Caco-2 (cell line): ENCODE measurements around the gene ST3GAL5. TPM values are rescaled to one million over a fixed set of nuclear protein-coding genes. Genes with fewer than 3 reads are reported as not detected.

Experiments
- BruUV-seq: library from RNA; stranded (reverse); fragments of 400-500 nt; replicated peaks from 2 replicates; lab custom pipeline; 2021; lab: Mats Ljungman, UMichigan
- CTCF ChIA-PET: fragments of 300-600 bp; sonication (Branson Sonifier 250); formaldehyde crosslinking; loops from one replicate; lab custom pipeline; 2022; ENCODE audit warnings: antibody characterized with exemption; lab: Charles Lee
- POLR2A ChIA-PET: fragments of 300-600 bp; sonication (Branson Sonifier 250); formaldehyde crosslinking; loops from one replicate; lab custom pipeline; 2022; ENCODE audit warnings: antibody characterized with exemption; lab: Charles Lee
- DNase-seq, 2 experiments: peaks; one replicate each; pipeline versions ENCODE4 v3.0.0 to v3.0.0-alpha.2; 2020 to 2022
- H3K27me3 ChIP-seq: replicated peaks from 2 replicates; pipeline ENCODE4 v1.6.0; 2011; ENCODE audit warnings: low read length; ENCODE audit not compliant: control insufficient read depth, insufficient read depth
- H3K36me3 ChIP-seq: 2 replicates; pipeline ENCODE4 v1.5.1; 2011; ENCODE audit warnings: low read length; ENCODE audit not compliant: control insufficient read depth, insufficient read depth
- H3K4me1 ChIP-seq: fragments of 250-450 bp; sonication (Bioruptor Pico); 2 replicates; pipeline ENCODE4 v1.5.1; 2020; ENCODE audit warnings: mild to moderate bottlenecking
- H3K4me3 ChIP-seq: 2 replicates; pipeline ENCODE4 v1.5.1; 2011; ENCODE audit warnings: low read depth, mild to moderate bottlenecking, control low read depth, low read length
- H3K9me3 ChIP-seq: fragments of 250-450 bp; sonication (Bioruptor Pico); 2 replicates; pipeline ENCODE4 v1.5.1; 2020; ENCODE audit warnings: mild to moderate bottlenecking, moderate library complexity
- H3K27ac Mint-ChIP-seq: one replicate; pipeline ENCODE4 v1.8.0; 2022; ENCODE audit warnings: mixed read lengths; ENCODE audit not compliant: unreplicated experiment
- H3K27me3 Mint-ChIP-seq: one replicate; pipeline ENCODE4 v1.8.0; 2022; ENCODE audit warnings: mixed read lengths; ENCODE audit not compliant: insufficient read depth, unreplicated experiment
- H3K36me3 Mint-ChIP-seq: one replicate; pipeline ENCODE4 v1.8.0; 2022; ENCODE audit warnings: mild to moderate bottlenecking, mixed read lengths; ENCODE audit not compliant: insufficient read depth, unreplicated experiment
- H3K4me1 Mint-ChIP-seq: one replicate; pipeline ENCODE4 v1.8.0; 2022; ENCODE audit warnings: low read depth, mixed read lengths; ENCODE audit not compliant: unreplicated experiment
- H3K4me3 Mint-ChIP-seq: one replicate; pipeline ENCODE4 v1.8.0; 2022; ENCODE audit warnings: mild to moderate bottlenecking, moderate library complexity, mixed read lengths; ENCODE audit not compliant: unreplicated experiment
- H3K9me3 Mint-ChIP-seq: one replicate; pipeline ENCODE4 v1.8.0; 2022; ENCODE audit warnings: mixed read lengths; ENCODE audit not compliant: unreplicated experiment
- intact Hi-C: fragments of 100-400 bp; cut with micrococcal nuclease; formaldehyde crosslinking; loops from one replicate; pipeline ENCODE4 v1.10.0; 2022; ENCODE audit not compliant: unreplicated experiment
- total RNA-seq: library from RNA; stranded (reverse); gene quantifications from 2 replicates; pipeline ENCODE4 v1.2.3, GENCODE V29; 2022
- TF ChIP-seq, protein P1 (sequence below), 2 experiments: fragments of 200-600 bp in 1 of 2; IDR thresholded peaks; 1 replicate in 1 of 2; 2 replicates in 1 of 2; pipeline versions ENCODE4 v1.5.1 to v1.8.0; 2011 to 2022; ENCODE audit warnings: antibody characterized with exemption in 1 of 2, control low read depth in 1 of 2, inconsistent platforms in 1 of 2, low read depth in 1 of 2, low read length in 1 of 2, mild to moderate bottlenecking in 1 of 2, moderate library complexity in 1 of 2; ENCODE audit not compliant: insufficient read depth in 1 of 2, severe bottlenecking in 1 of 2, unreplicated experiment in 1 of 2

The ST3GAL5 gene
- total RNA-seq, 1 experiment from 2014 or later: 3.4 TPM

- DNase-seq: no peak
- Mint-ChIP-seq H3K4me3 (no peak overlapping the region), H3K9me3 (no peaks in the 10 kb centered on the region), H3K4me1 (no peaks in the 10 kb centered on the region), H3K36me3 (no peaks in the 10 kb centered on the region), H3K27me3 (no peaks in the 10 kb centered on the region), H3K27ac (no peak overlapping the region)
- no peaks in the 10 kb centered on the region for H3K36me3 ChIP-seq
- CTCF ChIA-PET: no interaction called here
- intact Hi-C loops: no loop called here
- BruUV-seq: no TSS peak
- TF ChIP-seq, protein P1, sequence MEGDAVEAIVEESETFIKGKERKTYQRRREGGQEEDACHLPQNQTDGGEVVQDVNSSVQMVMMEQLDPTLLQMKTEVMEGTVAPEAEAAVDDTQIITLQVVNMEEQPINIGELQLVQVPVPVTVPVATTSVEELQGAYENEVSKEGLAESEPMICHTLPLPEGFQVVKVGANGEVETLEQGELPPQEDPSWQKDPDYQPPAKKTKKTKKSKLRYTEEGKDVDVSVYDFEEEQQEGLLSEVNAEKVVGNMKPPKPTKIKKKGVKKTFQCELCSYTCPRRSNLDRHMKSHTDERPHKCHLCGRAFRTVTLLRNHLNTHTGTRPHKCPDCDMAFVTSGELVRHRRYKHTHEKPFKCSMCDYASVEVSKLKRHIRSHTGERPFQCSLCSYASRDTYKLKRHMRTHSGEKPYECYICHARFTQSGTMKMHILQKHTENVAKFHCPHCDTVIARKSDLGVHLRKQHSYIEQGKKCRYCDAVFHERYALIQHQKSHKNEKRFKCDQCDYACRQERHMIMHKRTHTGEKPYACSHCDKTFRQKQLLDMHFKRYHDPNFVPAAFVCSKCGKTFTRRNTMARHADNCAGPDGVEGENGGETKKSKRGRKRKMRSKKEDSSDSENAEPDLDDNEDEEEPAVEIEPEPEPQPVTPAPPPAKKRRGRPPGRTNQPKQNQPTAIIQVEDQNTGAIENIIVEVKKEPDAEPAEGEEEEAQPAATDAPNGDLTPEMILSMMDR (IDR thresholded peaks at IDR 0.05; ENCODE audit: insufficient read depth in 1 of 2, low read depth in 1 of 2, low read length in 1 of 2, severe bottlenecking in 1 of 2, unreplicated experiment in 1 of 2): no peak
- POLR2A ChIA-PET: no interaction called here
- no peaks in the 10 kb centered on the region for H3K27me3 ChIP-seq
- no peak overlapping the region for H3K4me3 ChIP-seq
- no peaks in the 10 kb centered on the region for H3K4me1 ChIP-seq
- H3K9me3 ChIP-seq: no peaks in the 10 kb centered on the region
Observed at GRCh38 chr2:85853499-85854165, 35.2 kb downstream of the ST3GAL5 start.

- H3K27ac Mint-ChIP-seq: no peak overlapping the region
- H3K9me3 ChIP-seq: no peaks in the 10 kb centered on the region
- H3K4me3 Mint-ChIP-seq: no peak overlapping the region
- no peaks in the 10 kb centered on the region for H3K27me3 ChIP-seq
- intact Hi-C loops: no loop called here
- no peak overlapping the region for H3K4me3 ChIP-seq
- H3K36me3 Mint-ChIP-seq: no peaks in the 10 kb centered on the region
- no peaks in the 10 kb centered on the region for H3K27me3 Mint-ChIP-seq
- TF ChIP-seq, protein P1 (IDR thresholded peaks at IDR 0.05; ENCODE audit: insufficient read depth in 1 of 2, low read depth in 1 of 2, low read length in 1 of 2, severe bottlenecking in 1 of 2, unreplicated experiment in 1 of 2): no peak
- DNase-seq: no peak
- BruUV-seq: no TSS peak
- H3K36me3 ChIP-seq: no peaks in the 10 kb centered on the region
- ChIA-PET CTCF (no interaction called here), POLR2A (no interaction called here)
- H3K4me1 Mint-ChIP-seq: no peaks in the 10 kb centered on the region
- H3K9me3 Mint-ChIP-seq: no peaks in the 10 kb centered on the region
- H3K4me1 ChIP-seq: no peaks in the 10 kb centered on the region
Observed at GRCh38 chr2:85852937-85853498, 35.8 kb downstream of the ST3GAL5 start.

DNA sequence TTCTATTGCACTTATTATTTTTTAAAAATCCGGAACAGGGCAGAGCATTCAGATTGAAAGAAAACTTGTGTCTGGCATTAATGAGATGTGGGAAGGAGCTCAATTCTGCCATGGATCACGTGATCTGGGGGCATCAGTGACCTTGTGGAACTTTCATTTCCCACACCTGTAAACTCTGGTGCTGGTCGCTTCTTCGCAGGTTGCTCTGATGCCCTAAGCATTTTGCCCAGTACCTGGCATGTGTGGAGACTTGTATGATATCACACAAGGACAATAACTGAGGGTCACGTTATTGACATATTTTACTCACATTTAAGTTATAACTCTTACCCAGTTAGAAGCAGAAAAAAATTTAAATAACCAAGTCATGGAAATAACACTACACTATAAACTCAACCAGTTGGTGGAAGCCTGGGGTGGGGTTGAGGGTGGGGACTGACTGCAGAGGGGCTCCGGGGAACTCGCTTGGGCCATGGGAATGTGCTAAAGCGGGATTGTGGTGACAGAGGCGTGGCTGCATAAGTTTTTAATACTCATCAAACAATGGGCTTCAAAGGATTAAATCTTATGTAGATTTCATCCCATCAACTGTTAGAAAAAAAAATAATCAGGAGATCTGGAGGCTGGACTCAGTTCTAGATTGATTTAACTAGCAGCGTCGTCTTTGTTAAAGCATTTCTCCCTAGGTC lies 36.5 kb downstream of the ST3GAL5 start:
- Mint-ChIP-seq H3K27me3 (no peaks in the 10 kb centered on the region), H3K4me3 (no peak overlapping the region), H3K36me3 (no peaks in the 10 kb centered on the region), H3K4me1 (no peaks in the 10 kb centered on the region), H3K9me3 (no peaks in the 10 kb centered on the region), H3K27ac (no peak overlapping the region)
- no peaks in the 10 kb centered on the region for H3K9me3 ChIP-seq
- H3K27me3 ChIP-seq: no peaks in the 10 kb centered on the region
- TF ChIP-seq, protein P1 (IDR thresholded peaks at IDR 0.05; ENCODE audit: insufficient read depth in 1 of 2, low read depth in 1 of 2, low read length in 1 of 2, severe bottlenecking in 1 of 2, unreplicated experiment in 1 of 2): no peak
- H3K4me3 ChIP-seq: no peak overlapping the region
- no TSS peak for BruUV-seq
- DNase-seq: no peak
- no peaks in the 10 kb centered on the region for H3K4me1 ChIP-seq
- H3K36me3 ChIP-seq: no peaks in the 10 kb centered on the region
- POLR2A ChIA-PET: no interaction called here
- CTCF ChIA-PET: no interaction called here
- intact Hi-C loops: no loop called here
